ENCODE results near the gene NUDT1.

NUDT1 gene

GRCh38 chr7:2290877-2291276 lies 48.9 kb downstream of the NUDT1 start:
- in situ Hi-C loops (cut with HindIII; ENCODE audit: low sequenced_read_pairs) = no loop called here

GRCh38 chr7:2295936-2296620 lies 54.1 kb downstream of the NUDT1 start:
- in situ Hi-C loops (cut with HindIII; ENCODE audit: low sequenced_read_pairs) = no loop called here

- in situ Hi-C loops (cut with HindIII; ENCODE audit: low sequenced_read_pairs) = no loop called here
Measured at GRCh38 chr7:2296832-2297231, 54.8 kb downstream of the NUDT1 start.

DNA sequence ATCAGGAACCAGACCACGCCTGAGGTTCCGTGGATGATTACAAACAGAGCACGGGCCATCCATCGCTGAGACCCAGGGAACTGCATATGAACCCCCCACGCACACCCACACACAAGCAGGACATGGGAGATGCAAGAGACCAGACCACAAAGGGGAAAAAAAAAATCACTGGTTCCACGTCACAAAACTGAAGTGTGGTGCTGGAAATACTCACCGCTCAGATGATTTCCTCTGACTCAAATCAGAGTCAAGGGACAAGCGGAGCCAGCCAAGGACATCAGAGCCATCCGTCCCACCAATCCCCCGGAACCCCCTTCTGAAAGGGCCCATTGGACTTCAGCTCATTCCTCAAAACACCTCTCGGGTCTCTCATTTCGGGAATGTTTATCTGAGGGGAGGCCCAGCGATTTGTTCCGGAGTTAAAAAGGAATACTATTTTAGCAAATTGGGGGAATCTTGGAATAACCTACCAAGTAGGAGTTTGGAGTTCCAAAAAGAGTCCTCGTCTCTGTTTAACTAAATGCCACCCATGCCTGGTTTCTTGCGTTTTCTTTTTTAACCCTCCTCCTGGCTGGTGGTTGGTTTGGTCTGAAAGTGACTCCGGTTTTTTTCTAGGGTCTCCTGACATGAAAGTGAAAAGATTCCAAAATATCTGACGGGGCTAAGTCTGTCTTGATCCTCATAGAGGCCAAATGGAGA lies 57.3 kb downstream of the NUDT1 start:
- in situ Hi-C loops (cut with HindIII; ENCODE audit: low sequenced_read_pairs) = no loop called here

DNA sequence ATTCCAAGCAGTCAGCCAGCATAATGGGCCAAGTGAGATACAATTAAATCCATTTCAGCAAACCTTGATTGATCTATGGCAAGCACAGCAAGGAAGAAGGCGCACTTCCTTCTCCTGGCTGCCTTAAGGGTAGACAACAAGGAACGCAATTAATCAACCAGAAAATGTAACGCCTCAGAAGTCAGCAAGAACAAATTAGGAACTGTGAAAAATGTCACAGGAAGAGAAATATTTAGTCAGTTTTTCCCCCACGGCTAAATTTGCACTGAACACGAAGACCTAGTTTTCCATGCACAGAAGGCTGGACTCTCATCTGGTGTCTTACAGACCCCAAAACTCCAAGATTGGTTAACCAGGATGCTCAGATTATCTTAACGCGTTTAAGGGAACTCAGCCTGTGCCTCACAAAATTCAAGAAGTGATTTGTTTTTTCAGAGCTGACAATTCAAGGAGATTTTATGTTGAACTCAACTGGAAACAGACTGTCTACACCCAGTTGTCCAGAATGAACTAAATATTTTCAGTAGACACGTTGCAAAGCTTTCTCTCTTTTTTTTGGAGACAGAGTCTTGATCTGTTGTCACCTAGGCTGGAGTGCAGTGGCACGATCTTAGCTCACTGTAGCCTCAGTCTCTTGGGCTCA lies 58.0 kb downstream of the NUDT1 start:
- in situ Hi-C loops (cut with HindIII; ENCODE audit: low sequenced_read_pairs) = no loop called here
